Astrocyte (in vitro differentiated cells and primary cell): Measurements from ENCODE around the gene THBS1. TPM values are rescaled to one million over a fixed set of nuclear protein-coding genes. Genes with fewer than 3 reads are reported as not detected.
A peak's percentile ranks its signal among the peaks of the same experiment; 100 is the strongest.

Experiments used
- DNase-seq: peaks from one replicate; pipeline ENCODE4 v3.0.0-alpha.2; 2010; ENCODE audit warnings: low read depth
- FAIRE-seq: peaks from 2 replicates; lab custom pipeline; 2011; peaks lifted over from hg19 to GRCh38; lab: Jason Lieb, UNC
- H2AFZ ChIP-seq: 2 replicates; pipeline ENCODE4 v1.6.0; 2012; ENCODE audit warnings: low read depth, low read length, inconsistent platforms
- H3K27ac ChIP-seq: 2 replicates; pipeline ENCODE4 v1.5.1; 2011; ENCODE audit warnings: low read depth, low read length, inconsistent platforms
- H3K27me3 ChIP-seq: 2 replicates; pipeline ENCODE4 v1.6.0; 2011; ENCODE audit warnings: low read length, inconsistent platforms; ENCODE audit not compliant: insufficient read depth
- H3K36me3 ChIP-seq: 2 replicates; pipeline ENCODE4 v1.5.1; 2011; ENCODE audit warnings: low read length, inconsistent platforms; ENCODE audit not compliant: insufficient read depth
- H3K4me1 ChIP-seq: 2 replicates; pipeline ENCODE4 v1.5.1; 2011; ENCODE audit warnings: low read length, inconsistent platforms; ENCODE audit not compliant: insufficient read depth
- H3K4me2 ChIP-seq: 2 replicates; pipeline ENCODE4 v1.6.0; 2012; ENCODE audit warnings: low read length, inconsistent platforms
- H3K4me3 ChIP-seq: 2 replicates; pipeline ENCODE4 v1.5.1; 2011; ENCODE audit warnings: low read depth, mild to moderate bottlenecking, low read length, inconsistent platforms; ENCODE audit not compliant: insufficient read depth
- H3K79me2 ChIP-seq: 2 replicates; pipeline ENCODE4 v1.6.0; 2012; ENCODE audit warnings: mild to moderate bottlenecking, low read length, inconsistent platforms; ENCODE audit not compliant: insufficient read depth
- H3K9ac ChIP-seq: 2 replicates; pipeline ENCODE4 v1.6.0; 2012; ENCODE audit warnings: mild to moderate bottlenecking, low read length, inconsistent platforms
- H3K9me3 ChIP-seq: 2 replicates; pipeline ENCODE4 v1.5.1; 2012; ENCODE audit warnings: low read depth, mild to moderate bottlenecking, low read length, inconsistent platforms; ENCODE audit not compliant: insufficient read depth
- H4K20me1 ChIP-seq: 2 replicates; pipeline ENCODE4 v1.6.0; 2012; ENCODE audit warnings: low read length, inconsistent platforms; ENCODE audit not compliant: insufficient read depth
- H3K27ac Mint-ChIP-seq: one replicate; pipeline ENCODE4 v1.8.0; 2021; ENCODE audit warnings: mild to moderate bottlenecking, mixed read lengths; ENCODE audit not compliant: unreplicated experiment
- H3K27me3 Mint-ChIP-seq: one replicate; pipeline ENCODE4 v1.8.0; 2021; ENCODE audit warnings: low read depth, mixed read lengths; ENCODE audit not compliant: unreplicated experiment
- H3K36me3 Mint-ChIP-seq: one replicate; pipeline ENCODE4 v1.8.0; 2021; ENCODE audit warnings: low read depth, mixed read lengths; ENCODE audit not compliant: unreplicated experiment
- H3K4me1 Mint-ChIP-seq: one replicate; pipeline ENCODE4 v1.8.0; 2021; ENCODE audit warnings: low read depth, mixed read lengths; ENCODE audit not compliant: unreplicated experiment
- H3K4me3 Mint-ChIP-seq: one replicate; pipeline ENCODE4 v1.8.0; 2021; ENCODE audit warnings: mild to moderate bottlenecking, moderate library complexity, mixed read lengths; ENCODE audit not compliant: unreplicated experiment
- H3K9me3 Mint-ChIP-seq: one replicate; pipeline ENCODE4 v1.8.0; 2021; ENCODE audit warnings: mild to moderate bottlenecking, mixed read lengths; ENCODE audit not compliant: unreplicated experiment
- EZH2 ChIP-seq: IDR thresholded peaks from 2 replicates; pipeline ENCODE4 v1.6.1; 2012; ENCODE audit warnings: mild to moderate bottlenecking, low read length, inconsistent platforms; ENCODE audit not compliant: insufficient read depth
- total RNA-seq: library from RNA; stranded (reverse); gene quantifications from 2 replicates; pipeline ENCODE4 v1.2.1, GENCODE V29; 2021
- TF ChIP-seq, protein P1 (sequence below): IDR thresholded peaks from 2 replicates; pipeline ENCODE4 v1.5.1; 2011; ENCODE audit warnings: low read depth, mild to moderate bottlenecking, inconsistent platforms, low read length, moderate library complexity; ENCODE audit not compliant: insufficient read depth

THBS1 gene
- total RNA-seq, 1 donor from 2014 or later, result 720 TPM

DNA sequence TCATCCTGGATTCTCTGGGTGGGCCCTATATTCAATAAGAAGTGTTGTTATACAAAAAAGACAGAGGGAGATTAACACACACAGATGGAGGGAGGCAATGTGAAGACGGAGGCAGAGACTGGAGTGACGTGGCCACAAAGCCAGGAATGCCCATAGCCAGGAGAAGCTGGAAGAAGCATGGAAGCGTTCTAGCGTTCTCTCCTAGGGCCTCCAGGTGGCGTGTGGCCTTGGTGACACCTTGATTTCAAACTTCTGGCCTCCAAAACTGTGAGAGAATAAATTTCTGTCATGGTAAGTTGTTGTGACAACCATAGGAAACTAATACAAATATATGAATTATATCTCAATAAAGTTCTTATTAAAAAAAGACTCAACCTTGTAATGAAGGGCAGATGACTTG lies 21.3 kb downstream of the THBS1 start:
- Histone ChIP-seq H4K20me1 (no peaks in the 10 kb centered on the region), H3K36me3 (peaks cover 3% of the 10 kb centered on the region), H3K4me1 (no peaks in the 10 kb centered on the region), H3K27me3 (no peaks in the 10 kb centered on the region), H3K79me2 (no peaks in the 10 kb centered on the region), H3K27ac (no peak overlapping the region), H3K4me3 (no peak overlapping the region), H3K4me2 (no peak overlapping the region), H3K9me3 (no peaks in the 10 kb centered on the region), H2AFZ (no peak overlapping the region), H3K9ac (no peak overlapping the region)
- Mint-ChIP-seq H3K36me3 (no peaks in the 10 kb centered on the region), H3K27ac (no peak overlapping the region), H3K9me3 (no peaks in the 10 kb centered on the region), H3K27me3 (no peaks in the 10 kb centered on the region), H3K4me3 (no peak overlapping the region), H3K4me1 (peaks cover 7% of the 10 kb centered on the region)
- DNase-seq (no peak), FAIRE-seq (no peak)
- no peak for TF ChIP-seq EZH2
- TF ChIP-seq, protein P1, sequence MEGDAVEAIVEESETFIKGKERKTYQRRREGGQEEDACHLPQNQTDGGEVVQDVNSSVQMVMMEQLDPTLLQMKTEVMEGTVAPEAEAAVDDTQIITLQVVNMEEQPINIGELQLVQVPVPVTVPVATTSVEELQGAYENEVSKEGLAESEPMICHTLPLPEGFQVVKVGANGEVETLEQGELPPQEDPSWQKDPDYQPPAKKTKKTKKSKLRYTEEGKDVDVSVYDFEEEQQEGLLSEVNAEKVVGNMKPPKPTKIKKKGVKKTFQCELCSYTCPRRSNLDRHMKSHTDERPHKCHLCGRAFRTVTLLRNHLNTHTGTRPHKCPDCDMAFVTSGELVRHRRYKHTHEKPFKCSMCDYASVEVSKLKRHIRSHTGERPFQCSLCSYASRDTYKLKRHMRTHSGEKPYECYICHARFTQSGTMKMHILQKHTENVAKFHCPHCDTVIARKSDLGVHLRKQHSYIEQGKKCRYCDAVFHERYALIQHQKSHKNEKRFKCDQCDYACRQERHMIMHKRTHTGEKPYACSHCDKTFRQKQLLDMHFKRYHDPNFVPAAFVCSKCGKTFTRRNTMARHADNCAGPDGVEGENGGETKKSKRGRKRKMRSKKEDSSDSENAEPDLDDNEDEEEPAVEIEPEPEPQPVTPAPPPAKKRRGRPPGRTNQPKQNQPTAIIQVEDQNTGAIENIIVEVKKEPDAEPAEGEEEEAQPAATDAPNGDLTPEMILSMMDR, result peak; percentile 6

DNA sequence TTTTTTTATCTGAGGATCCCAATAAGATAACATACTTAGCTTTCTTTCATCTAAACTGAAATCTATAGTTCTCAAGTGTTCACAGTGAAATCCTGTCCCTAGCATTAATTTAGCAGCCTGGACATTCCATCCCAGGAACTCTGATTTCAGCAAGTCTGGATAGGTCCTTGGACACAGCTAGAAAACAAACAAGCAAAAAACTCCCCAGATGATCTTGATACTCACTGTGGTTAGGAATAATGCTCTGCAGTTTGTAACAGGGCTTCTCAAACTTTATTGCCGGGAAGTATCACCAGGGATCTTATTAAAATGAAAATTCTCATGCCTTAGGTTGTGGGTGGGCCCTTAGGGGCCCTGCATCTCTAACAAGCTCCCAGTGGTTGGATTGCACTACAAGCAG lies 24.3 kb downstream of the THBS1 start:
- no peak for TF ChIP-seq EZH2
- TF ChIP-seq, protein P1, result no peak
- no peaks in the 10 kb centered on the region for H3K36me3 Mint-ChIP-seq
- Histone ChIP-seq H3K9ac (no peak overlapping the region), H2AFZ (no peak overlapping the region), H3K4me3 (no peak overlapping the region), H3K27me3 (no peaks in the 10 kb centered on the region), H3K79me2 (no peaks in the 10 kb centered on the region), H3K4me1 (no peaks in the 10 kb centered on the region), H3K4me2 (no peak overlapping the region), H4K20me1 (no peaks in the 10 kb centered on the region), H3K27ac (no peak overlapping the region), H3K36me3 (no peaks in the 10 kb centered on the region), H3K9me3 (no peaks in the 10 kb centered on the region)
- H3K27me3 Mint-ChIP-seq, result no peaks in the 10 kb centered on the region
- no peak overlapping the region for H3K4me3 Mint-ChIP-seq
- H3K4me1 Mint-ChIP-seq, result peaks cover 3% of the 10 kb centered on the region
- peaks cover 7% of the 10 kb centered on the region for H3K9me3 Mint-ChIP-seq
- no peak for FAIRE-seq
- DNase-seq, result no peak
- H3K27ac Mint-ChIP-seq, result no peak overlapping the region

DNA sequence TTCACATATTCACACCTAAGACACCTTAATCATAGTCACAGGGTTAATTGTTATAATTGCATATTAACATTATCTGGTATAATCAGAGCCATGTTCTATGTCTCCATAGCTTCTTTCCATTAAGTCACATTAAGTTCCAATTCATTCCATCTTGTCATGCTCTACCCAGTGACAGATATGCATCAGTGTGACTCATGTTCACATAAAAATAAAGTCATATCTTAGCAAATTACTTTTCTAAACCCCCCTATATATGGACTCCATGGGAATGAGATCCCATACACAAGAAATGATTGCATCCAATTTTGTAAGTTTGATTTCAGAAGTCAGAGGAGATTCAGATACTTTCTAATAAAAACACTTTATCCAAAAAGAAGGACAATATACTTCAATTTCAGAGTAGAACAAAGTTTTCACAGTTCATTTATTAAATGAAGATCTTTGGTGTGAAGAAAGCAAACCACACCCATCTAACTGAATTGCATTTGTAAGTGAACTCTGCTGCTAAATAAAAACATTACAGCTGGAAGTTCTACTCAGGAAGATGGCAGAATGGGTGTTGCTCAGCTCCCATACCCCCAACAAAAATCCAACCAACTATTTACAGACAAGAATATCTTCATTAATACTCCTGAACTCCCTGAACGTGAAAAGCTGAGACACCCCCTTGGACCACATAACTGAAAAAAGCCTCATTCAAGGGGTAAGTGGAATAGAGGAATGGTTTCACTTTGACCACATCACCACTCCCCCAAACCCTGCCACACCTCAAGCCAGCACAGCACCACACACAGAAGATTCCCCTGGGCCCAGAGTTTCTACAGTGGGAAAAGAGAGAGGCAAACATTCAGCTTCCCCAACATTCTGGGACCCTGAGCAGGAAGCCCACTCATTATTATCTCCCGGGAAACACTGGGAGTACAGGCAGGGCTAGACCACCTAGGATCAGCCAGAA lies 27.6 kb downstream of the THBS1 start:
- Histone ChIP-seq H4K20me1 (no peaks in the 10 kb centered on the region), H3K27me3 (no peaks in the 10 kb centered on the region), H3K79me2 (no peaks in the 10 kb centered on the region), H3K36me3 (no peaks in the 10 kb centered on the region), H3K27ac (no peak overlapping the region), H3K4me3 (no peak overlapping the region), H3K4me1 (no peaks in the 10 kb centered on the region), H3K9me3 (no peaks in the 10 kb centered on the region), H3K4me2 (no peak overlapping the region), H2AFZ (no peak overlapping the region), H3K9ac (no peak overlapping the region)
- TF ChIP-seq EZH2, result no peak
- peaks cover 3% of the 10 kb centered on the region for H3K36me3 Mint-ChIP-seq
- H3K27ac Mint-ChIP-seq, result no peak overlapping the region
- no peak for FAIRE-seq
- H3K9me3 Mint-ChIP-seq, result peaks cover 15% of the 10 kb centered on the region
- no peak overlapping the region for H3K4me3 Mint-ChIP-seq
- DNase-seq, result no peak
- H3K4me1 Mint-ChIP-seq, result peaks cover 3% of the 10 kb centered on the region
- H3K27me3 Mint-ChIP-seq, result no peaks in the 10 kb centered on the region
